Measurements from ENCODE around the gene RANBP9.

RANBP9 gene

DNA sequence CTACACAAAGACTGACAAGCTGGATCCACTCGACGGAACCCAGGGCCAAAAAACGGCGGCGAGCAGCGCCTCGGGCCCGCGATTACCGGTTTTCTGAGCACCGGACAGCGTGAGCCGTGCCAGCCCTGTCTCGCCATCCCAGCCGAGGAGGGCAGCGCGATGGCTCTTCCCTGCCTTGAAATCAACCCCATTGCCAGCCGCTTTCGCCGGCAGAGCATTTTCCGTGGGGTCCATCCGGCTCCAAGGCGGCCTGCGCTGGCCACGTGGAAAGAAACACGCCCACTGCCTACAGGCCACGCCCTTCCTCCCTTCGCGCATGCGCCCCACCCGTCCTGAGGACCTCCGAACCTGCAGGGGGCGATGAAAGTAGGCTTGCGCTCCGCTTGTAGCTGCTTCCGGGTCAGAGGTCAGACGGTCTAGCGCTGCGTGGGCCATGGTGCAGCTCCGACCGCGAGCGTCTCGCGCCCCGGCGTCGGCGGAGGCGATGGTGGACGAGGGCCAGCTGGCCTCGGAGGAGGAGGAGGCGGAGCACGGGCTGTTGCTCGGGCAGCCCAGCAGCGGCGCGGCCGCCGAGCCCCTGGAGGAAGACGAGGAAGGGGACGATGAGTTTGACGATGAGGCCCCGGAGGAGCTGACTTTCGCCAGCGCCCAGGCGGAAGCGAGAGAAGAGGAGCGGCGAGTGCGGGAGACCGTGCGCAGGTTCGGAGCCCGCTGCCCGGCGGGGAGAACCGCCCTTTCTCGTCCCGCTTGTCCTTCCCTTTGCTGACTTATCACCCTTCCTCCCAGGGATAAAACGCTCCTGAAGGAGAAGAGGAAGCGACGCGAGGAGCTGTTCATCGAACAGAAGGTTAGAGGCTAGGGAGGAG is 96.5 kb downstream of the RANBP9 start, which contains the start of gene NOL7 (continued):
- TF ChIP-seq ZFP37 (tag by site-specific recombination; IDR thresholded peaks at IDR 0.05) (peak; percentile 73), SP7 (tag by site-specific recombination; IDR thresholded peaks at IDR 0.05) (peak; percentile 86), ZSCAN23 (tag by site-specific recombination; IDR thresholded peaks at IDR 0.05) (no peak), YY2 (tag by site-specific recombination; IDR thresholded peaks at IDR 0.05) (peak; percentile 87), ZNF530 (tag by site-specific recombination; IDR thresholded peaks at IDR 0.05; ENCODE audit: low read depth) (no peak), BCL6B (tag by site-specific recombination; IDR thresholded peaks at IDR 0.05) (no peak), ZNF292 (tag by site-specific recombination; IDR thresholded peaks at IDR 0.05; ENCODE audit: borderline replicate concordance, low read depth) (no peak), ZNF24 (tag by site-specific recombination; IDR thresholded peaks at IDR 0.05) (peak; percentile 54; the same call in 1 of the 2 replicates), ZNF677 (tag by site-specific recombination; IDR thresholded peaks at IDR 0.05) (0 out of 2 replicates have a peak, but pooled peaks have one; percentile 37), ZNF692 (tag by site-specific recombination; IDR thresholded peaks at IDR 0.05) (peak; percentile 95), ZNF132 (tag by site-specific recombination; IDR thresholded peaks at IDR 0.05; ENCODE audit: borderline replicate concordance) (no peak), PRDM10 (tag by site-specific recombination; IDR thresholded peaks at IDR 0.05) (0 out of 2 replicates have a peak, but pooled peaks have one; percentile 8), ZNF549 (tag by site-specific recombination; IDR thresholded peaks at IDR 0.05) (no peak), PBX3 (CRISPR knock-in tag; IDR thresholded peaks at IDR 0.05) (peak; percentile 94), GLIS2 (tag by site-specific recombination; IDR thresholded peaks at IDR 0.05) (peak; percentile 78), ZFP41 (tag by site-specific recombination; IDR thresholded peaks at IDR 0.05; ENCODE audit: borderline replicate concordance) (no peak), KLF9 (tag by site-specific recombination; IDR thresholded peaks at IDR 0.05; ENCODE audit: low read depth) (peak; percentile 100), ZBTB8A (tag by site-specific recombination; IDR thresholded peaks at IDR 0.05) (peak; percentile 59), ZNF544 (tag by site-specific recombination; IDR thresholded peaks at IDR 0.05) (no peak), ZNF341 (tag by site-specific recombination; IDR thresholded peaks at IDR 0.05; ENCODE audit: low read depth) (no peak), ZNF146 (tag by site-specific recombination; IDR thresholded peaks at IDR 0.05) (peak; percentile 16), ZNF121 (tag by site-specific recombination; IDR thresholded peaks at IDR 0.05) (no peak), KLF7 (tag by site-specific recombination; IDR thresholded peaks at IDR 0.05; ENCODE audit: borderline replicate concordance) (peak; percentile 61; the same call in 1 of the 2 replicates), ZNF555 (tag by site-specific recombination; conservative IDR thresholded peaks at IDR 0.05) (no peak), ZBTB7A (tag by site-specific recombination; IDR thresholded peaks at IDR 0.05; ENCODE audit: low read depth) (no peak), ZBTB20 (tag by site-specific recombination; IDR thresholded peaks at IDR 0.05) (peak; percentile 62; the same call in 1 of the 2 replicates), ZFP69B (tag by site-specific recombination; IDR thresholded peaks at IDR 0.05) (peak; percentile 88), KLF1 (tag by site-specific recombination; IDR thresholded peaks at IDR 0.05) (peak; percentile 83), ZNF621 (tag by site-specific recombination; IDR thresholded peaks at IDR 0.05) (no peak), ZNF391 (tag by site-specific recombination; IDR thresholded peaks at IDR 0.05; ENCODE audit: borderline replicate concordance, low read depth) (peak; percentile 63; the same call in 1 of the 2 replicates), ZNF830 (tag by site-specific recombination; IDR thresholded peaks at IDR 0.05; ENCODE audit: low read depth) (no peak)
- TF ChIP-seq, protein P1, sequence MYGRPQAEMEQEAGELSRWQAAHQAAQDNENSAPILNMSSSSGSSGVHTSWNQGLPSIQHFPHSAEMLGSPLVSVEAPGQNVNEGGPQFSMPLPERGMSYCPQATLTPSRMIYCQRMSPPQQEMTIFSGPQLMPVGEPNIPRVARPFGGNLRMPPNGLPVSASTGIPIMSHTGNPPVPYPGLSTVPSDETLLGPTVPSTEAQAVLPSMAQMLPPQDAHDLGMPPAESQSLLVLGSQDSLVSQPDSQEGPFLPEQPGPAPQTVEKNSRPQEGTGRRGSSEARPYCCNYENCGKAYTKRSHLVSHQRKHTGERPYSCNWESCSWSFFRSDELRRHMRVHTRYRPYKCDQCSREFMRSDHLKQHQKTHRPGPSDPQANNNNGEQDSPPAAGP (tag by site-specific recombination; IDR thresholded peaks at IDR 0.05) = peak; percentile 86; the same call in 1 of the 2 replicates
